ENCODE measurements around the gene DHRS11. TPM values are rescaled to one million over a fixed set of nuclear protein-coding genes. Genes with fewer than 3 reads are reported as not detected.

Gene DHRS11
- total RNA-seq, 2 experiments from 2014 or later = 2.9 to 4.0 TPM

DNA sequence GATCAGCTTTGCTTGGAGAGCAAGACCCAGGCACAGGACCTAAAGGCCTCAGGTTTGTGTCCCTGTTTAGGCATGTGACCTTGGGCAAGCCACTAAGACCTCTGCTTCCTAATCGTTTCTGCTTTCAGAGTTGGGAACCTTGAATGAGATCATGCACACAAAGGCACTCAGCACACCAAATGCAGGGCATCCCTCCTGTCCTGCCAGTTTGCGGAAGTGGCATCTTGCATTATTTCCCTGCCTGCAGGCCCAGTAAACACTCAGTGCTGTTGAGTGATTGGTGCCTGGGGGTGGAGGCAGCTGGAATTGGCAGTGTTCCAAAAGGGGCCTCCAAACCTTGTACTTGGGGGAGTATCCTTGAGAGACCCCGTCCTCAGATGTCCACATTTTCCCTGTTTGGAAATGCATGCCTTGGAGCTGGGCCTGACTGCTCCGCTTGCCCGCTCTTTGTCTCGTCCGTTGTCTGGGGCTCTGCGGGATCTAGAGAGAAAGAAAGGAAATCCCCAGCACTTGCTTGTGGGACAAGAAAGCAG is 38.4 kb downstream of the DHRS11 start:
- no peak for TF ChIP-seq CTCF (IDR thresholded peaks at IDR 0.05)
- H3K4me3 Mint-ChIP-seq = no peak overlapping the region
- Histone ChIP-seq H3K27me3 (ENCODE audit: control insufficient read depth in 1 of 2, insufficient read depth in 2 of 2, low read length in 2 of 2) (peaks cover 4 to 16% of the 10 kb centered on the region in 2 experiments), H3K9me3 (ENCODE audit: control insufficient read depth in 1 of 2, insufficient read depth in 1 of 2, low read length in 2 of 2) (peaks cover 0 to 4% of the 10 kb centered on the region in 2 experiments), H3K36me3 (ENCODE audit: insufficient read depth, low read length) (no peaks in the 10 kb centered on the region), H3K27ac (ENCODE audit: low read depth in 1 of 2, low read length in 2 of 2) (no peak overlapping the region), H3K4me1 (ENCODE audit: insufficient read depth, low read length) (peaks cover 3% of the 10 kb centered on the region), H3K4me3 (ENCODE audit: low read length) (no peak overlapping the region)
- peaks cover 20% of the 10 kb centered on the region for H3K27me3 Mint-ChIP-seq
- H3K4me1 Mint-ChIP-seq (ENCODE audit: low read depth) = peaks cover 3% of the 10 kb centered on the region
- no peak for DNase-seq
- ChIA-PET POLR2A (no interaction called here), CTCF (interaction anchor here (1.5 kb wide), 1 partner anchor 417 kb away, joined by 13 read pairs; no protein-coding TSS in a partner anchor)
- intact Hi-C loops (cut with DNase I, micrococcal nuclease) = loop anchor here (1.0 to 2.0 kb wide), 7 partner anchors 77 to 743 kb away; no protein-coding TSS in a partner anchor
- ATAC-seq (ENCODE audit: poor library complexity) = no peak
- no peaks in the 10 kb centered on the region for H3K36me3 Mint-ChIP-seq (ENCODE audit: low read depth)
- no peak overlapping the region for H3K27ac Mint-ChIP-seq
- H3K9me3 Mint-ChIP-seq = no peaks in the 10 kb centered on the region

DNA sequence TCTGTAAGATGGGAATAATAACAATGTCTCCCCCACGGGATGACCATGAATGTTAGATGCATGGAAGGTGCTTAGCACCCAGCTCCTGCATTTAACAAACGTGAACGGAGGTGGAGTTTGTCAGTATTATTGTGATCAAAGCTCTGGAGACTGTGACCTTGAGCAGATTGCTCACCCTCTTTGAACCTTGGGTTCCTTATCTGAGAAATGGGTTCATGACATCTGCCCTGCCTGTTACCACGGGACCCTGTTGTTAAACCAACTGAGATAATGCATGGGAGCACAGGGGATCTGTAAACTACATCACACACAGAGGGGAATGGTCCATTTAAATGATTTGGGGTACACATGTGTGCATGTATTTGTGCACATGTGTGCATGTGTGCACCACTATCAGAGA is 39.3 kb downstream of the DHRS11 start:
- Histone ChIP-seq H3K4me3 (ENCODE audit: low read length) (no peak overlapping the region), H3K36me3 (ENCODE audit: insufficient read depth, low read length) (no peaks in the 10 kb centered on the region), H3K9me3 (ENCODE audit: control insufficient read depth in 1 of 2, insufficient read depth in 1 of 2, low read length in 2 of 2) (peaks cover 0 to 4% of the 10 kb centered on the region in 2 experiments), H3K27ac (ENCODE audit: low read depth in 1 of 2, low read length in 2 of 2) (no peak overlapping the region), H3K27me3 (ENCODE audit: control insufficient read depth in 1 of 2, insufficient read depth in 2 of 2, low read length in 2 of 2) (peaks cover 4 to 16% of the 10 kb centered on the region in 2 experiments), H3K4me1 (ENCODE audit: insufficient read depth, low read length) (no peaks in the 10 kb centered on the region)
- no peaks in the 10 kb centered on the region for H3K9me3 Mint-ChIP-seq
- H3K27me3 Mint-ChIP-seq = peaks cover 26% of the 10 kb centered on the region
- CTCF ChIA-PET = no interaction called here
- intact Hi-C loops (cut with DNase I, micrococcal nuclease) = loop anchor here in 1 of 2 experiments (2.0 kb wide), 1 partner anchor 124 kb away; no protein-coding TSS in a partner anchor
- no peaks in the 10 kb centered on the region for H3K36me3 Mint-ChIP-seq (ENCODE audit: low read depth)
- no peak overlapping the region for H3K4me3 Mint-ChIP-seq
- no peak overlapping the region for H3K27ac Mint-ChIP-seq
- POLR2A ChIA-PET = no interaction called here
- peaks cover 3% of the 10 kb centered on the region for H3K4me1 Mint-ChIP-seq (ENCODE audit: low read depth)
- ATAC-seq (ENCODE audit: poor library complexity) = no peak
- TF ChIP-seq CTCF (IDR thresholded peaks at IDR 0.05) = no peak
- DNase-seq = no peak

DNA sequence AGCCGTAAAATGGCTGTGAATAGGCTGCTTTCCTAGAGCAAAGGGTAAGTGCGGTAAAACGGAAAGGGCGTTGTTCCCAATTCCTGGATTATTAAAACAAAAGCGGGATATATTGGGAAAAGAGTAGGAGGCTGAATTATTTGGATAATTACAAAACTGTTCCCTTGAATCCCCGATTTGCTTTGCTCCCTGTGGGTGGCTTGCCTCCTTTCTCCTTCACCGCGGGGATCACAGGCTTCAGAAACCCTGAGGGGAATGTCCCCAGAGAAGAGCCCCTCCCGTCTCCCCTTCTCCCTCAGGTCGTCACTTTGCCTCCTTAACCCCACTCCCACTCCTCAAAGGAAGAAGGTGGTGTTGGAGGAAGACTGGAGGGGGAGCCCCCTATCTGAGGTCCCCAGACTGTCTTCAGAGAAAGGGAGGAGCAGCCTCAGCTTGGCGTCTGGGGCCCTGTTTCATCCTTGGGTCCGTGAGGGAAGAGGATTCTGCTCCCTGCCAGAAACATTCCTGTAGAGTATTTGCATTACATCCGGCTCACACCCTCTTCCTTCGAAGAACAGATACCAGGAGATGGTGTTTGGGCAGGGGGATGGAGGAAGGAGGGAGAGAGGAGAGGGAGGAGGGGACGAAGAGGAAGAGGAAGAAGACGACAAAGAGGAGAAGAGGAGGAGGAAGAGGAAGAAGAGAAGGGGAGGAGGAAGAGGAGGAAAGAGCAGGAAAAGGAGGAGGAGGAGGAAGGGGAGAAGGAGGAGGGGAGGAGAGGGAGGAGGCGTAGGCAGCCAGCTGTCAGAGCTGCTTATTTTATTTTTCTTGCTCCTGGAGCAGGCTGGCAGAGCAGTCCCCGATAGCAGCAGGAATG is 41.5 kb downstream of the DHRS11 start:
- H3K27me3 Mint-ChIP-seq = peaks cover 38% of the 10 kb centered on the region
- H3K9me3 Mint-ChIP-seq = no peaks in the 10 kb centered on the region
- ChIA-PET CTCF (no interaction called here), POLR2A (no interaction called here)
- H3K4me3 ChIP-seq (ENCODE audit: low read length) = no peak overlapping the region
- ATAC-seq (ENCODE audit: poor library complexity) (no peak), DNase-seq (no peak)
- H3K36me3 ChIP-seq (ENCODE audit: insufficient read depth, low read length) = no peaks in the 10 kb centered on the region
- peaks cover 3% of the 10 kb centered on the region for H3K4me1 Mint-ChIP-seq (ENCODE audit: low read depth)
- H3K4me1 ChIP-seq (ENCODE audit: insufficient read depth, low read length) = no peaks in the 10 kb centered on the region
- no peak for TF ChIP-seq CTCF (IDR thresholded peaks at IDR 0.05)
- no peak overlapping the region for H3K4me3 Mint-ChIP-seq
- peaks cover 0 to 4% of the 10 kb centered on the region in 2 experiments for H3K9me3 ChIP-seq (ENCODE audit: control insufficient read depth in 1 of 2, insufficient read depth in 1 of 2, low read length in 2 of 2)
- no peak overlapping the region for H3K27ac Mint-ChIP-seq
- intact Hi-C loops (cut with DNase I, micrococcal nuclease) = no loop called here
- peaks cover 4 to 16% of the 10 kb centered on the region in 2 experiments for H3K27me3 ChIP-seq (ENCODE audit: control insufficient read depth in 1 of 2, insufficient read depth in 2 of 2, low read length in 2 of 2)
- H3K36me3 Mint-ChIP-seq (ENCODE audit: low read depth) = no peaks in the 10 kb centered on the region
- no peak overlapping the region for H3K27ac ChIP-seq (ENCODE audit: low read depth in 1 of 2, low read length in 2 of 2)
